WTC11 (cell line): ENCODE data around the gene AGO3. TPM values are rescaled to one million over a fixed set of nuclear protein-coding genes. Genes with fewer than 3 reads are reported as not detected.

Experiments
- ATAC-seq: fragments of 200-7000 bp; cut with Tn5 transposase; 2 replicates; pipeline ENCODE4 v1.10.0; 2021; ENCODE audit warnings: mild to moderate bottlenecking, moderate library complexity
- CTCF ChIA-PET: fragments of 300-600 bp; sonication (Branson Sonifier 250); formaldehyde crosslinking; loops from one replicate; lab custom pipeline; 2021; ENCODE audit warnings: antibody characterized with exemption; lab: Charles Lee
- POLR2A ChIA-PET: fragments of 350-600 bp; sonication (Branson Sonifier 250); formaldehyde crosslinking; loops from one replicate; lab custom pipeline; 2021; ENCODE audit warnings: antibody characterized with exemption; lab: Charles Lee
- DNase-seq: peaks from one replicate; pipeline ENCODE4 v3.0.0; 2021; ENCODE audit warnings: low spot score
- H3K27ac Mint-ChIP-seq: 2 replicates; pipeline ENCODE4 v1.8.0; 2021; ENCODE audit warnings: mixed read lengths
- H3K27me3 Mint-ChIP-seq: 2 replicates; pipeline ENCODE4 v1.8.0; 2021; ENCODE audit warnings: low read depth, mild to moderate bottlenecking, moderate library complexity, mixed read lengths
- H3K36me3 Mint-ChIP-seq: 2 replicates; pipeline ENCODE4 v1.8.0; 2021; ENCODE audit warnings: mixed read lengths
- H3K4me1 Mint-ChIP-seq: 2 replicates; pipeline ENCODE4 v1.8.0; 2022; ENCODE audit warnings: mixed read lengths
- H3K4me3 Mint-ChIP-seq: 2 replicates; pipeline ENCODE4 v1.8.0; 2021; ENCODE audit warnings: mild to moderate bottlenecking, moderate library complexity, mixed read lengths
- H3K9me3 Mint-ChIP-seq: 2 replicates; pipeline ENCODE4 v1.8.0; 2021; ENCODE audit warnings: mixed read lengths
- CREM ChIP-seq: sonication (generic); formaldehyde crosslinking; IDR thresholded peaks from 2 replicates; pipeline ENCODE4 v1.8.1; 2022; ENCODE audit warnings: mild to moderate bottlenecking, missing genetic modification reagents, moderate library complexity
- CTCF ChIP-seq: fragments of 200-600 bp; IDR thresholded peaks from 2 replicates; pipeline ENCODE4 v1.8.0; 2022; ENCODE audit warnings: antibody characterized with exemption
- E2F1 ChIP-seq: sonication (generic); formaldehyde crosslinking; IDR thresholded peaks from 2 replicates; pipeline ENCODE4 v1.8.0; 2022; ENCODE audit warnings: mild to moderate bottlenecking, missing genetic modification reagents
- E2F5 ChIP-seq: sonication (generic); formaldehyde crosslinking; IDR thresholded peaks from 2 replicates; pipeline ENCODE4 v1.8.1; 2022; ENCODE audit warnings: mild to moderate bottlenecking, moderate library complexity, missing genetic modification reagents
- ELF4 ChIP-seq: sonication (generic); formaldehyde crosslinking; IDR thresholded peaks from 2 replicates; pipeline ENCODE4 v1.8.1; 2022; ENCODE audit warnings: low read depth, mild to moderate bottlenecking, moderate library complexity, missing genetic modification reagents
- ETV6 ChIP-seq: sonication (generic); formaldehyde crosslinking; IDR thresholded peaks from 2 replicates; pipeline ENCODE4 v1.8.1; 2022; ENCODE audit warnings: mild to moderate bottlenecking, missing genetic modification reagents
- FOXJ3 ChIP-seq: sonication (generic); formaldehyde crosslinking; IDR thresholded peaks from 2 replicates; pipeline ENCODE4 v1.9.0; 2021; ENCODE audit warnings: missing genetic modification reagents, mild to moderate bottlenecking, borderline replicate concordance
- HMGA2 ChIP-seq: fragments of 250-450 bp; sonication (Bioruptor Pico); IDR thresholded peaks from 2 replicates; pipeline ENCODE4 v1.4.0; 2021; ENCODE audit warnings: mild to moderate bottlenecking, moderate library complexity
- HMGXB4 ChIP-seq: sonication (generic); formaldehyde crosslinking; IDR thresholded peaks from 2 replicates; pipeline ENCODE4 v1.8.1; 2023; ENCODE audit warnings: mild to moderate bottlenecking, moderate library complexity, missing genetic modification reagents
- IRF1 ChIP-seq: sonication (generic); formaldehyde crosslinking; IDR thresholded peaks from 2 replicates; pipeline ENCODE4 v1.8.0; 2023; ENCODE audit warnings: missing genetic modification reagents
- KAT7 ChIP-seq: sonication (generic); formaldehyde crosslinking; IDR thresholded peaks from 2 replicates; pipeline ENCODE4 v1.8.1; 2023; ENCODE audit warnings: missing genetic modification reagents, mild to moderate bottlenecking, borderline replicate concordance
- MAX ChIP-seq: sonication (generic); formaldehyde crosslinking; IDR thresholded peaks from 2 replicates; pipeline ENCODE4 v1.8.0; 2022; ENCODE audit warnings: mild to moderate bottlenecking, missing genetic modification reagents
- MLX ChIP-seq: sonication (generic); formaldehyde crosslinking; IDR thresholded peaks from 2 replicates; pipeline ENCODE4 v1.8.1; 2023; ENCODE audit warnings: mild to moderate bottlenecking, missing genetic modification reagents, moderate library complexity
- OVOL2 ChIP-seq: fragments of 250-450 bp; sonication (Bioruptor Pico); IDR thresholded peaks from 2 replicates; pipeline ENCODE4 v1.9.0; 2021; ENCODE audit warnings: mild to moderate bottlenecking, borderline replicate concordance
- PREB ChIP-seq: sonication (generic); formaldehyde crosslinking; IDR thresholded peaks from 2 replicates; pipeline ENCODE4 v1.8.1; 2022; ENCODE audit warnings: mild to moderate bottlenecking, missing genetic modification reagents, moderate library complexity, borderline replicate concordance
- STAT6 ChIP-seq: sonication (generic); formaldehyde crosslinking; conservative IDR thresholded peaks from 2 replicates; pipeline ENCODE4 v1.8.1; 2023; ENCODE audit warnings: mild to moderate bottlenecking, low read depth, missing genetic modification reagents, moderate library complexity
- ZMAT4 ChIP-seq: fragments of 250-450 bp; sonication (Bioruptor Pico); IDR thresholded peaks from 2 replicates; pipeline ENCODE4 v1.9.0; 2021; ENCODE audit warnings: mild to moderate bottlenecking
- ZNF121 ChIP-seq: sonication (generic); formaldehyde crosslinking; IDR thresholded peaks from 2 replicates; pipeline ENCODE4 v1.8.0; 2023; ENCODE audit warnings: missing genetic modification reagents
- ZNF232 ChIP-seq: sonication (generic); formaldehyde crosslinking; IDR thresholded peaks from 2 replicates; pipeline ENCODE4 v1.8.0; 2022; ENCODE audit warnings: mild to moderate bottlenecking, missing genetic modification reagents
- ZNF281 ChIP-seq: sonication (generic); formaldehyde crosslinking; IDR thresholded peaks from 2 replicates; pipeline ENCODE4 v1.8.0; 2023; ENCODE audit warnings: mild to moderate bottlenecking, missing genetic modification reagents
- ZNF317 ChIP-seq: sonication (generic); formaldehyde crosslinking; IDR thresholded peaks from 2 replicates; pipeline ENCODE4 v1.8.1; 2023; ENCODE audit warnings: low read depth, mild to moderate bottlenecking, moderate library complexity, missing genetic modification reagents, borderline replicate concordance
- ZNF416 ChIP-seq: fragments of 250-450 bp; sonication (Bioruptor Pico); IDR thresholded peaks from 2 replicates; pipeline ENCODE4 v1.9.0; 2021; ENCODE audit warnings: mild to moderate bottlenecking, inconsistent platforms
- total RNA-seq: library from RNA; stranded (reverse); gene quantifications from 3 replicates; pipeline ENCODE4 v1.2.3, GENCODE V29; 2021

AGO3 gene
- total RNA-seq, 1 experiment from 2014 or later = 26.8 TPM

- TF ChIP-seq ZNF281 = no peak
- no peak for TF ChIP-seq ZNF416
- no peak for TF ChIP-seq ELF4 (CRISPR knock-in tag)
- TF ChIP-seq MAX = no peak
- TF ChIP-seq E2F1 = no peak
- no peak for TF ChIP-seq HMGXB4 (CRISPR knock-in tag)
These were observed 109.3 kb downstream of the AGO3 start (continued) for GRCh38 chr1:36040238-36040637.

GRCh38 chr1:36051821-36052220, 120.9 kb downstream of the AGO3 start:
- CTCF ChIA-PET = no interaction called here
- Mint-ChIP-seq H3K36me3 (peaks cover 20% of the 10 kb centered on the region), H3K9me3 (no peaks in the 10 kb centered on the region; the same call in 1 of the 2 replicates), H3K27me3 (no peaks in the 10 kb centered on the region), H3K4me1 (no peaks in the 10 kb centered on the region), H3K27ac (no peak overlapping the region), H3K4me3 (no peak overlapping the region)
- no peak for DNase-seq
- POLR2A ChIA-PET = no interaction called here
- ATAC-seq = no peak
- TF ChIP-seq FOXJ3 (no peak), ZNF121 (CRISPR knock-in tag) (no peak), IRF1 (no peak), ZNF317 (CRISPR knock-in tag) (no peak), OVOL2 (CRISPR knock-in tag) (no peak), PREB (no peak), CREM (CRISPR knock-in tag) (no peak), ZMAT4 (CRISPR knock-in tag) (no peak), ETV6 (CRISPR knock-in tag) (no peak), ZNF232 (no peak), STAT6 (CRISPR knock-in tag) (no peak), CTCF (no peak), KAT7 (CRISPR knock-in tag) (no peak), E2F5 (CRISPR knock-in tag) (no peak), MLX (CRISPR knock-in tag) (no peak), HMGA2 (CRISPR knock-in tag) (no peak)
